Measurements from ENCODE around the gene OPN1LW.
"Not testable (repeated sequence)": the region's sequence is repeated elsewhere in the genome, so short reads cannot be mapped to it uniquely, and the experiment has no call there.

OPN1LW gene

GRCh38 chrX:154183794-154184193 is 39.8 kb downstream of the OPN1LW start:
- not testable (repeated sequence) for H3K27me3 ChIP-seq (ENCODE audit: insufficient read depth, low read length); H3K14ac ChIP-seq (ENCODE audit: low read length); H3K18ac ChIP-seq (ENCODE audit: low read length); H3K4me2 ChIP-seq (ENCODE audit: low read length); H2BK12ac ChIP-seq (ENCODE audit: low read length); H2AK5ac ChIP-seq (ENCODE audit: low read length); H3K79me2 ChIP-seq (ENCODE audit: control insufficient read depth, insufficient read depth, low read length, poor library complexity); H2BK5ac ChIP-seq (ENCODE audit: low read depth, low read length, poor library complexity); H4K91ac ChIP-seq (ENCODE audit: low read depth, low read length); H3K4me3 ChIP-seq (ENCODE audit: low read depth, low read length); H3K23ac ChIP-seq (ENCODE audit: low read length); H2AFZ ChIP-seq (ENCODE audit: insufficient read depth, low read length, poor library complexity); H4K8ac ChIP-seq (ENCODE audit: low read depth, low read length); H3K4ac ChIP-seq (ENCODE audit: low read depth, low read length); H3K4me1 ChIP-seq (ENCODE audit: control insufficient read depth in 1 of 2, insufficient read depth in 2 of 2, low read length in 2 of 2); H3K9ac ChIP-seq (ENCODE audit: low read length); H3K79me1 ChIP-seq (ENCODE audit: low read length); DNase-seq; H3K36me3 ChIP-seq (ENCODE audit: control insufficient read depth in 1 of 2, insufficient read depth in 2 of 2, low read length in 2 of 2); H2BK120ac ChIP-seq (ENCODE audit: insufficient read depth, low read length, poor library complexity); H3K9me3 ChIP-seq (ENCODE audit: insufficient read depth, low read depth, low read length); H4K12ac ChIP-seq (ENCODE audit: low read depth, low read length); H3K27ac ChIP-seq (ENCODE audit: low read depth, low read length)
- WGBS (ENCODE audit: extremely low coverage, insufficient coverage, insufficient read length) = no CpG with 5 or more reads among the region's 8 CpGs

- not testable (repeated sequence) for H2BK5ac ChIP-seq (ENCODE audit: low read depth, low read length, poor library complexity); H3K4ac ChIP-seq (ENCODE audit: low read depth, low read length); H3K9ac ChIP-seq (ENCODE audit: low read length); H2AFZ ChIP-seq (ENCODE audit: insufficient read depth, low read length, poor library complexity); H4K91ac ChIP-seq (ENCODE audit: low read depth, low read length); H3K18ac ChIP-seq (ENCODE audit: low read length); H3K79me1 ChIP-seq (ENCODE audit: low read length); H4K12ac ChIP-seq (ENCODE audit: low read depth, low read length); H3K23ac ChIP-seq (ENCODE audit: low read length); H2BK120ac ChIP-seq (ENCODE audit: insufficient read depth, low read length, poor library complexity); H3K79me2 ChIP-seq (ENCODE audit: control insufficient read depth, insufficient read depth, low read length, poor library complexity); H3K4me2 ChIP-seq (ENCODE audit: low read length); H3K36me3 ChIP-seq (ENCODE audit: control insufficient read depth in 1 of 2, insufficient read depth in 2 of 2, low read length in 2 of 2); H3K27me3 ChIP-seq (ENCODE audit: insufficient read depth, low read length); H3K9me3 ChIP-seq (ENCODE audit: insufficient read depth, low read depth, low read length); H4K8ac ChIP-seq (ENCODE audit: low read depth, low read length); H3K27ac ChIP-seq (ENCODE audit: low read depth, low read length); DNase-seq; H3K4me1 ChIP-seq (ENCODE audit: control insufficient read depth in 1 of 2, insufficient read depth in 2 of 2, low read length in 2 of 2); H2BK12ac ChIP-seq (ENCODE audit: low read length); H2AK5ac ChIP-seq (ENCODE audit: low read length); H3K14ac ChIP-seq (ENCODE audit: low read length); H3K4me3 ChIP-seq (ENCODE audit: low read depth, low read length)
- WGBS (ENCODE audit: extremely low coverage, insufficient coverage, insufficient read length) = no CpG with 5 or more reads among the region's 8 CpGs
These were observed 48.8 kb downstream of the OPN1LW start for GRCh38 chrX:154192846-154193245.

- not testable (repeated sequence) for H3K23ac ChIP-seq (ENCODE audit: low read length); H3K9me3 ChIP-seq (ENCODE audit: insufficient read depth, low read depth, low read length); H3K79me1 ChIP-seq (ENCODE audit: low read length); DNase-seq; H2AFZ ChIP-seq (ENCODE audit: insufficient read depth, low read length, poor library complexity); H2BK5ac ChIP-seq (ENCODE audit: low read depth, low read length, poor library complexity); H3K27ac ChIP-seq (ENCODE audit: low read depth, low read length); H3K9ac ChIP-seq (ENCODE audit: low read length); H4K12ac ChIP-seq (ENCODE audit: low read depth, low read length); H4K8ac ChIP-seq (ENCODE audit: low read depth, low read length); H3K14ac ChIP-seq (ENCODE audit: low read length); H2AK5ac ChIP-seq (ENCODE audit: low read length); H3K4me1 ChIP-seq (ENCODE audit: control insufficient read depth in 1 of 2, insufficient read depth in 2 of 2, low read length in 2 of 2); H3K36me3 ChIP-seq (ENCODE audit: control insufficient read depth in 1 of 2, insufficient read depth in 2 of 2, low read length in 2 of 2); H3K4me3 ChIP-seq (ENCODE audit: low read depth, low read length); H4K91ac ChIP-seq (ENCODE audit: low read depth, low read length); H3K4ac ChIP-seq (ENCODE audit: low read depth, low read length); H2BK12ac ChIP-seq (ENCODE audit: low read length); H3K27me3 ChIP-seq (ENCODE audit: insufficient read depth, low read length); H3K79me2 ChIP-seq (ENCODE audit: control insufficient read depth, insufficient read depth, low read length, poor library complexity); H2BK120ac ChIP-seq (ENCODE audit: insufficient read depth, low read length, poor library complexity); H3K18ac ChIP-seq (ENCODE audit: low read length); H3K4me2 ChIP-seq (ENCODE audit: low read length)
- WGBS (ENCODE audit: extremely low coverage, insufficient coverage, insufficient read length) = no CpG with 5 or more reads among the region's 2 CpGs
These were observed 50.3 kb downstream of the OPN1LW start for GRCh38 chrX:154194316-154194715.

DNA sequence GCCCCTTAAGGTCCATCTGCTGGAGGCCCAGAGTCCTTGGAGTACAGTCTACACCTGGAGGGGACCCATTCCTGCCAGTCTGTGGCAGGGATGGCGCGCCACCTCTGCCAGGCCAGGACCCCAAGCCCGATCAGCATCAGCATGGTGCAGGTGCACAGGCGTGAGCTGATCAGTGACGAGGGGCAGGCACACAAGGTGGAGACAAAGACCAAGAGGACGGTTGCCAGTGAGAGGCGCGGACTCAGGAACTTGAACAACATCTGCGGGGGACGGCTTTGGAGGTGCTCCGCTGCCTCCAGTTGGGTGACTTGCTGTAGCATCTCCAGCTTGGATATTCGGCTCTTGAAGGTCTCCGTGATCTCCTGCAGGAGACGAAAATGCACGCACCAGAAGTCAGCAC is 52.4 kb downstream of the OPN1LW start:
- not testable (repeated sequence) for H3K79me2 ChIP-seq (ENCODE audit: control insufficient read depth, insufficient read depth, low read length, poor library complexity); H3K36me3 ChIP-seq (ENCODE audit: control insufficient read depth in 1 of 2, insufficient read depth in 2 of 2, low read length in 2 of 2); H3K18ac ChIP-seq (ENCODE audit: low read length); H3K27ac ChIP-seq (ENCODE audit: low read depth, low read length); H3K9me3 ChIP-seq (ENCODE audit: insufficient read depth, low read depth, low read length); H3K4me2 ChIP-seq (ENCODE audit: low read length); H4K8ac ChIP-seq (ENCODE audit: low read depth, low read length); H4K12ac ChIP-seq (ENCODE audit: low read depth, low read length); H3K9ac ChIP-seq (ENCODE audit: low read length); H3K14ac ChIP-seq (ENCODE audit: low read length); H3K4me3 ChIP-seq (ENCODE audit: low read depth, low read length); H3K79me1 ChIP-seq (ENCODE audit: low read length); H3K4me1 ChIP-seq (ENCODE audit: control insufficient read depth in 1 of 2, insufficient read depth in 2 of 2, low read length in 2 of 2); H3K4ac ChIP-seq (ENCODE audit: low read depth, low read length); DNase-seq; H4K91ac ChIP-seq (ENCODE audit: low read depth, low read length); H2BK5ac ChIP-seq (ENCODE audit: low read depth, low read length, poor library complexity); H3K23ac ChIP-seq (ENCODE audit: low read length); H2AFZ ChIP-seq (ENCODE audit: insufficient read depth, low read length, poor library complexity); H2BK120ac ChIP-seq (ENCODE audit: insufficient read depth, low read length, poor library complexity); H2AK5ac ChIP-seq (ENCODE audit: low read length); H3K27me3 ChIP-seq (ENCODE audit: insufficient read depth, low read length); H2BK12ac ChIP-seq (ENCODE audit: low read length)
- no CpG with 5 or more reads among the region's 15 CpGs for WGBS (ENCODE audit: extremely low coverage, insufficient coverage, insufficient read length)
